HL-60 (cell line): ENCODE results near the gene PDE4B.

Experiments
- DNase-seq, 2 experiments: peaks; one replicate each; pipeline ENCODE4 v3.0.0-alpha.2; 2010 to 2020; ENCODE audit warnings: low read depth in 1 of 2, low spot score in 1 of 2
- H3K27ac ChIP-seq: fragments of 250-450 bp; sonication (Bioruptor Pico); replicated peaks from 2 replicates; pipeline ENCODE4 v1.5.1; 2020; ENCODE audit warnings: mild to moderate bottlenecking, moderate library complexity
- H3K27me3 ChIP-seq: fragments of 250-450 bp; sonication (Bioruptor Pico); 2 replicates; pipeline ENCODE4 v1.5.1; 2021; ENCODE audit warnings: mild to moderate bottlenecking, moderate library complexity; ENCODE audit not compliant: insufficient read depth, poor library complexity, severe bottlenecking
- H3K4me3 ChIP-seq: replicated peaks from 2 replicates; pipeline ENCODE4 v1.5.1; 2011; ENCODE audit warnings: mild to moderate bottlenecking, control low read depth, low read length; ENCODE audit not compliant: insufficient read depth
- GABPA ChIP-seq: IDR thresholded peaks from 2 replicates; pipeline ENCODE4 v1.6.1; 2012; ENCODE audit warnings: low read depth
- POLR2AphosphoS5 ChIP-seq: IDR thresholded peaks from 2 replicates; pipeline ENCODE4 v1.6.1; 2012; ENCODE audit warnings: low read depth
- SPI1 ChIP-seq: IDR thresholded peaks from 2 replicates; pipeline ENCODE4 v1.6.1; 2012; ENCODE audit warnings: low read depth, mild to moderate bottlenecking, borderline replicate concordance
- TF ChIP-seq, protein P1 (sequence below): IDR thresholded peaks from 2 replicates; pipeline ENCODE4 v1.6.1; 2012; ENCODE audit warnings: low read depth; ENCODE audit not compliant: insufficient replicate concordance
- TF ChIP-seq, protein P2 (sequence below): IDR thresholded peaks from one replicate; pipeline ENCODE4 v1.5.1; 2011; ENCODE audit warnings: low read length, control low read depth, inconsistent platforms; ENCODE audit not compliant: insufficient read depth

Gene PDE4B

DNA sequence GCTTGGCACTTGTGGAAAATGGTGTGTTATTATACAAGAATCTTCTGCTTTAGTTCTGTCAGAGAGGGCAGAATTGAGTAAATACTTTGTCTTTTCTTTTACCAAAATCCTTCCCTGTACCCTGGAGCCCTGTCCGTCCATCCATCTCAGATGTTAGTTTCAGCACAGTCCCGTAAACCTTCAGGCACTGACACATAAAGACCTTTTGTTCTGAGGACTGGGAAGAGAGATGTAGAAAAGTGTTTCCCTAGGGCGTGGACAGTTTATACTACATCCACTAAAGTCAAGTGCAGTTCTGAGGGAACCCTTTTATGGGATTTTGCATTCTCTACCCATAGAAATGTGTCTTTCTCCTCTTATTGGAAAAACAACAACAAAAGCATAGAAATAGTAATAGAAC is 162.4 kb downstream of the PDE4B start:
- DNase-seq, result no peak
- H3K27me3 ChIP-seq, result no peaks in the 10 kb centered on the region
- no peak overlapping the region for H3K4me3 ChIP-seq
- TF ChIP-seq POLR2AphosphoS5, result no peak
- TF ChIP-seq, protein P1, sequence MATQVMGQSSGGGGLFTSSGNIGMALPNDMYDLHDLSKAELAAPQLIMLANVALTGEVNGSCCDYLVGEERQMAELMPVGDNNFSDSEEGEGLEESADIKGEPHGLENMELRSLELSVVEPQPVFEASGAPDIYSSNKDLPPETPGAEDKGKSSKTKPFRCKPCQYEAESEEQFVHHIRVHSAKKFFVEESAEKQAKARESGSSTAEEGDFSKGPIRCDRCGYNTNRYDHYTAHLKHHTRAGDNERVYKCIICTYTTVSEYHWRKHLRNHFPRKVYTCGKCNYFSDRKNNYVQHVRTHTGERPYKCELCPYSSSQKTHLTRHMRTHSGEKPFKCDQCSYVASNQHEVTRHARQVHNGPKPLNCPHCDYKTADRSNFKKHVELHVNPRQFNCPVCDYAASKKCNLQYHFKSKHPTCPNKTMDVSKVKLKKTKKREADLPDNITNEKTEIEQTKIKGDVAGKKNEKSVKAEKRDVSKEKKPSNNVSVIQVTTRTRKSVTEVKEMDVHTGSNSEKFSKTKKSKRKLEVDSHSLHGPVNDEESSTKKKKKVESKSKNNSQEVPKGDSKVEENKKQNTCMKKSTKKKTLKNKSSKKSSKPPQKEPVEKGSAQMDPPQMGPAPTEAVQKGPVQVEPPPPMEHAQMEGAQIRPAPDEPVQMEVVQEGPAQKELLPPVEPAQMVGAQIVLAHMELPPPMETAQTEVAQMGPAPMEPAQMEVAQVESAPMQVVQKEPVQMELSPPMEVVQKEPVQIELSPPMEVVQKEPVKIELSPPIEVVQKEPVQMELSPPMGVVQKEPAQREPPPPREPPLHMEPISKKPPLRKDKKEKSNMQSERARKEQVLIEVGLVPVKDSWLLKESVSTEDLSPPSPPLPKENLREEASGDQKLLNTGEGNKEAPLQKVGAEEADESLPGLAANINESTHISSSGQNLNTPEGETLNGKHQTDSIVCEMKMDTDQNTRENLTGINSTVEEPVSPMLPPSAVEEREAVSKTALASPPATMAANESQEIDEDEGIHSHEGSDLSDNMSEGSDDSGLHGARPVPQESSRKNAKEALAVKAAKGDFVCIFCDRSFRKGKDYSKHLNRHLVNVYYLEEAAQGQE, result no peak
- no peak overlapping the region for H3K27ac ChIP-seq

DNA sequence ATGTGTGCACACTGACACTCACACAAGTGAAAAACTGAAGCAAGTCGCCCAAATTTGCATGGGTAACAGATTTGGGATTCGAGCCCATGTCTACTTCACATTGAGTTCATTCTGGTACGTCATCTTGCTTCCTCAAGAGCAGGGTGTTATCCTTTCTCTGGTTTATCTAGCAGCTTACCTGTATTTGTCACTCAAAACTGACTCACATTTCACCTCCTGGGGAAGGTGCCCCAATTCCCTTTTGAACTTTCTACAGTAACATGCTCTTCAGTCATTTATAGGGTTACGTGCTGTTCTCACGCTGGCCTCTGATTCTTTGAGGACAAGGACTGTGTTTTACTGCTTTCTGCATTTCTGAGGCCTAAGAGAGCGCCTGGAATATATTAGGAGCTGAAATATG is 162.8 kb downstream of the PDE4B start:
- no peak for DNase-seq
- Histone ChIP-seq H3K27ac (no peak overlapping the region), H3K27me3 (no peaks in the 10 kb centered on the region), H3K4me3 (no peak overlapping the region)
- no peak for TF ChIP-seq GABPA
- no peak for TF ChIP-seq SPI1

DNA sequence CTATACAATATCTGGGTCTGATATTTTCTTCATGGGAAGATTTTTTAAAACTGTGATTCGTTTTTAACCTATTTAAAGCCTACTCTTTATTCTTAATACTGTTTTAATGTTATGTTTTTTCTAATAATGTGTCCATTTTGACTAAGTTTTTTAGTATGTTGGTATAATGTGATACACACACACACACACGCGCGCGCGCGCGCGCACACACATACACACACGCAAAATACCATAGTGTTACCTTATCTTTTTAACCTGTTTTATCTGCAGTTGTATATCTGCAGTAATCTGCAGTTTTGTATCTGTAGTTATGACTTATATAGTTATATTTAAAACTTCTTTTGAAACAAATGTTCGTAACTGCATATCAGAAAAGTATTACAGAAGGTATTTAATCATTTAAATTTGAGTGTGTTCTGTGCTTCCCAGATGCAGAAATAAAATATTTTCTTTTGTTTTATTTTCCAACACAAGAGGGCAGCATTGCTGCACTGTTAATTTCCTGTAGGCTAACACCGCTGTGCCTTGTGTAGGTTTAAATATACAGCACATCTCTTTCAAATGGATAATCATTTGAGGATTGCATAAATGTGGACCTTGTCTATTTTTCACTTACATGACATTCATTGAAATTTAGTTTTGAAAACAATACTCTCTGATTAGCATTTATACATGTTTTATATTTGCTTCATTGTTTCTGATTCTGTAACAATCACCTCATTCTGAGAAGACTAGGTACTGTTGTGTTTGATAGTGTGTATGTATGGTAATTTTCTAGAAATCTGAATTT is 166.1 kb downstream of the PDE4B start:
- Histone ChIP-seq H3K4me3 (no peak overlapping the region), H3K27me3 (no peaks in the 10 kb centered on the region), H3K27ac (no peak overlapping the region)
- TF ChIP-seq POLR2AphosphoS5, result no peak
- TF ChIP-seq, protein P1, result no peak
- no peak for TF ChIP-seq SPI1
- TF ChIP-seq, protein P2, sequence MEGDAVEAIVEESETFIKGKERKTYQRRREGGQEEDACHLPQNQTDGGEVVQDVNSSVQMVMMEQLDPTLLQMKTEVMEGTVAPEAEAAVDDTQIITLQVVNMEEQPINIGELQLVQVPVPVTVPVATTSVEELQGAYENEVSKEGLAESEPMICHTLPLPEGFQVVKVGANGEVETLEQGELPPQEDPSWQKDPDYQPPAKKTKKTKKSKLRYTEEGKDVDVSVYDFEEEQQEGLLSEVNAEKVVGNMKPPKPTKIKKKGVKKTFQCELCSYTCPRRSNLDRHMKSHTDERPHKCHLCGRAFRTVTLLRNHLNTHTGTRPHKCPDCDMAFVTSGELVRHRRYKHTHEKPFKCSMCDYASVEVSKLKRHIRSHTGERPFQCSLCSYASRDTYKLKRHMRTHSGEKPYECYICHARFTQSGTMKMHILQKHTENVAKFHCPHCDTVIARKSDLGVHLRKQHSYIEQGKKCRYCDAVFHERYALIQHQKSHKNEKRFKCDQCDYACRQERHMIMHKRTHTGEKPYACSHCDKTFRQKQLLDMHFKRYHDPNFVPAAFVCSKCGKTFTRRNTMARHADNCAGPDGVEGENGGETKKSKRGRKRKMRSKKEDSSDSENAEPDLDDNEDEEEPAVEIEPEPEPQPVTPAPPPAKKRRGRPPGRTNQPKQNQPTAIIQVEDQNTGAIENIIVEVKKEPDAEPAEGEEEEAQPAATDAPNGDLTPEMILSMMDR, result no peak
- peak; percentile 26 to 29 for DNase-seq

DNA sequence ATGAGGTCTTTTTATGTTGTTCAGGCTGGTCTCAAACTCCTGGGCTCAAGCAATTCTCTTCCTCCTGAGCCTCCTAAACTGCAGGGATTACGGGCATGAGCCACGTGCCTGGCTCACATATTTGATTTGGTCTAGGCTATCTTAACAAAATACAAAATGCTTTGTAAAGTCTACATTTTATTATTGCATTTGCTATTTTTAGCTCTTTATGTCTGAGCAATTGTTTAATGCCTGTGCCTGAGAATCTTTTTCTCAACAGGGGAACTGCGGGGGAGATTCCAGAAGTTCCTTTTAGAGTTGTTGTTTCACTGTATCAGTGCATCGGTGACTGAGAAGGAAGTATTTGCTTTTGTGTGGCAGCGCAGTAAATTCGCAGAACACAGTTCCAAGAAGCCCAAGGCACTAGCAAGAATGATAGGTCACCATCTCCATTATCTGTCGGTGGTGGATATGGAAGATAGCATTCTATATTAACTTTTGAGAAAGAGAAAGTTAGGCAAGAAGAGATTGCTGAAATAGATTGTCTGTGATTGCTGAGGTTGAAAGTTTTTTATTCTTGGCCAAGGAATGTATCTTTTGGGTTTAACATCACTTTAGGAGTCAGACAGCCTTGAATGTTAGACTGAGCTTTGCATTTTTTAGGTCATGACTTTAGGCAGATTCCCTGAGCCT is 167.3 kb downstream of the PDE4B start:
- TF ChIP-seq SPI1, result no peak
- TF ChIP-seq POLR2AphosphoS5, result no peak
- TF ChIP-seq, protein P1, result no peak
- TF ChIP-seq, protein P2, result no peak
- TF ChIP-seq GABPA, result no peak
- no peak for DNase-seq
- H3K27me3 ChIP-seq, result no peaks in the 10 kb centered on the region
- no peak overlapping the region for H3K27ac ChIP-seq
- H3K4me3 ChIP-seq, result no peak overlapping the region
